Activated T-helper 1 cell treated with anti-CD3 and anti-CD28 coated beads, Interleukin-12 subunit alpha, Interleukin-12 subunit beta, Interleukin-2, Interleukin-4 antibody, amounts not matched to agents 30 ng/mL and 10 ng/mL and 1 ng/mL, durations not matched to agents 14 hours and 24 hours and 36 hours (primary cell): ENCODE measurements around the gene TIMP3. TPM values are rescaled to one million over a fixed set of nuclear protein-coding genes. Genes with fewer than 3 reads are reported as not detected.

ENCODE experiments used
- DNase-seq: peaks from one replicate; pipeline ENCODE4 v3.0.0; 2021; ENCODE audit warnings: low spot score
- H3K27ac Mint-ChIP-seq: one replicate; pipeline ENCODE4 v1.8.0; 2021; ENCODE audit warnings: mild to moderate bottlenecking, mixed read lengths
- H3K27me3 Mint-ChIP-seq: one replicate; pipeline ENCODE4 v1.8.0; 2022; ENCODE audit warnings: mild to moderate bottlenecking, moderate library complexity, mixed read lengths; ENCODE audit not compliant: insufficient read depth
- H3K36me3 Mint-ChIP-seq: one replicate; pipeline ENCODE4 v1.8.0; 2021; ENCODE audit warnings: low read depth, mixed read lengths
- H3K4me1 Mint-ChIP-seq: one replicate; pipeline ENCODE4 v1.8.0; 2021; ENCODE audit warnings: low read depth, mixed read lengths
- H3K4me3 Mint-ChIP-seq: one replicate; pipeline ENCODE4 v1.8.0; 2021; ENCODE audit warnings: mild to moderate bottlenecking, moderate library complexity, mixed read lengths
- H3K9me3 Mint-ChIP-seq: one replicate; pipeline ENCODE4 v1.8.0; 2021; ENCODE audit warnings: mixed read lengths
- intact Hi-C: fragments of 100-400 bp; cut with micrococcal nuclease; formaldehyde crosslinking; loops from one replicate; pipeline ENCODE4 v1.15.1; 2024
- total RNA-seq: library from RNA; stranded (reverse); gene quantifications from 2 replicates; pipeline ENCODE4 v1.2.3, GENCODE V29; 2022

The TIMP3 gene
- total RNA-seq, 1 donor from 2014 or later, result not detected

DNA sequence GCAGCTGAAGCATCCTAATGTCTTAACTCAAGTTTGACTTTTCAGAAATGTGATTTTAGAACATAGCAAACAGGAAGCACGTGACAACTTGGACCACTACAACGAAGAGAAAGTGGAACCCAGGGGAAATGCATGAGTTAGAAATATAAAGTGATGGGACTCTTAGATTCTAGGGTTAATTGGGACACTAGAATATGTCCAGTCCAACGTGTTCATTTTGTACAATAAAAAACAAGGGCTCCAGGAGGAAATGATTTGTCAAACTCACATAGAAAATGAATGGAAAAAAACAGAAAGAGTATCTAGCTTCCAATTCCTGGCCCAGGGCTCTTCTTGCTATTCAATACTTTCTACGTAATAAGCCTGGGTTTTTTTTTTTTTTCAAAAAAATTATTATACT, 30.7 kb downstream of the TIMP3 start:
- Mint-ChIP-seq H3K4me1 (no peaks in the 10 kb centered on the region), H3K9me3 (no peaks in the 10 kb centered on the region), H3K27me3 (peaks cover 2% of the 10 kb centered on the region), H3K27ac (no peak overlapping the region), H3K36me3 (no peaks in the 10 kb centered on the region), H3K4me3 (no peak overlapping the region)
- intact Hi-C loops, result no loop called here
- DNase-seq, result no peak

DNA sequence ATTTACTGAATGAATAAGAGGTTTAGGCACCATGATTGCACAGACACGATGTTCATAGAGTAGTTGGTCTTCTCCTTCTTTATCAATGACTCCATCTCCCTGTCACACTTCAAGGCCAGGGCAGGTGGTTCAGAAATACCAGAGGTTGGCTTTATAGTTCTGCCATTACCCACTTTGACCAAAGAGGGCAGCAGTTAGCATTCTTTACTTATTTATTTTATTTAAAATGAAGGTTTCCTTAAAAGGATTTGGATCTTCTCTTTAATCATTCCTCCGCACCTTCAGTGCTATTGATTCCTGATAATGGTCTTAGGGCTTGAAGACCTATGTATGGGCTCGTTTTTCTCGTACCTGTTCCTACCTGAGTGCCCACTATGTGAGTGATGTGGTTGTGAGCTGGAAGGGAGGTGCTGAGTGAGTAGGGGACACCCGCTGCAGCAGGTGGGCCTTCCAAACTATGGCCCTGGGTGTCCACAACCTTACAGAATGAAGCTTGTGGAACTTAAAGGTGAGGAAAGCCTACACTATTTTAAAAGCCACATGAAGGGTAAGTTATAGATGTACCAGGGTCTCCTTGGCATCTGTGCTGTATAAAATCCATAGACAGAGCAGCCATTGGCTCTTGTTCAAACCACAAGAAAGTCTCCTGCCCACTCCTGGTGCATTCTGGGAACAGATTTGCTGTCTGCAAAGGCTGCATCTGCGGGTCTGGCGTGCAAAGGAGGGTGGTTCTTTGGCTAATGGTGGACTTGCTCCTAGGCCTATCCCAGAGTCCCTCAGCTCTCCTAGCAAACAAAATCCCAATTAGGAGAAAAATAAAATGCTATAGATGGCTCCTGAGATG, 35.0 kb downstream of the TIMP3 start:
- Mint-ChIP-seq H3K9me3 (no peaks in the 10 kb centered on the region), H3K36me3 (no peaks in the 10 kb centered on the region)
- intact Hi-C loops, result no loop called here

DNA sequence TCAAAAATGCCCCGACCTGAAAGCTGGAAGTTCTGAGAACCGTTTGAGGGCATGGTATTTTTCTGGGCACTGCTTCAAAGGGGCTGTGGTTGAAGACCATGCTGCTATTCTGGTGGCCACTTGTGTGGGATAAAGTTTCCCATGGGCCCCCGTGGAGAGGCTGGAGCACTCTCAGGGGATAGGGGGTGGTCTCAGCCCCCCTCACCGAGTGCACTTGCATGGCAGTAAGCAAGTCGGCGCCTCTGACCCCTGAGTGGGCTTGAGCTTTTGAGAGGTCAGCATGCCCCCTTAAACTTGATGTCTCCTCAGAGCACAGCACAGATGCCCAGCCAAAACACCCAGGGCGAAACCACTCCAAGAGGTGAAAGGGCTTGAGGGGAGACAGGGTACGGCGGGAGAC, 35.6 kb downstream of the TIMP3 start:
- Mint-ChIP-seq H3K27me3 (peaks cover 2% of the 10 kb centered on the region), H3K9me3 (no peaks in the 10 kb centered on the region), H3K36me3 (no peaks in the 10 kb centered on the region), H3K27ac (no peak overlapping the region), H3K4me3 (no peak overlapping the region), H3K4me1 (no peaks in the 10 kb centered on the region)
- intact Hi-C loops, result no loop called here
- DNase-seq, result no peak

More for the DNA sequence above, 35.0 kb downstream of the TIMP3 start:
- Mint-ChIP-seq H3K27me3 (peaks cover 2% of the 10 kb centered on the region), H3K4me3 (no peak overlapping the region), H3K4me1 (no peaks in the 10 kb centered on the region), H3K27ac (no peak overlapping the region)
- DNase-seq, result no peak

DNA sequence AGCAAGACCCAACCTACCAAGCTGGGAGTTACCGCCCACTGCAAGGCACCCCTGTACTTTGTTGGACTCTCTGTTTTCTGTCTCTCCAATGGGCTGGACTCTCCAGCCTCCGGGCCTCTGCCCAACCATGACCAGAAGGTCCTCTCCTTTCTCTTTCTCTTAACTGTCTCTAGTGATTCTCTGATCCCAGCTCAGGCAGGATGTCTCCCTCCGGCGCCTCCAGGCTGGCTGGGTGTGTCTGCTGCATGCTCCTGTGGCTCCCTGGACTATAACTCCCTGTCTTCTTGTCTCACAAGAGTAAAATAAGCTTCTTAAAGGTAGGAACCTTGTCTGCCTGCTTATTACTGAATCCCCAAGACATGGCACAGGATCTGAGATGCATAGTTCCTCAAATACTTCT, 36.3 kb downstream of the TIMP3 start:
- no peaks in the 10 kb centered on the region for H3K4me1 Mint-ChIP-seq
- no peaks in the 10 kb centered on the region for H3K36me3 Mint-ChIP-seq
- H3K27me3 Mint-ChIP-seq, result peaks cover 2% of the 10 kb centered on the region
- no peak for DNase-seq
- H3K9me3 Mint-ChIP-seq, result no peaks in the 10 kb centered on the region
- no peak overlapping the region for H3K4me3 Mint-ChIP-seq
- H3K27ac Mint-ChIP-seq, result no peak overlapping the region
- intact Hi-C loops, result no loop called here

DNA sequence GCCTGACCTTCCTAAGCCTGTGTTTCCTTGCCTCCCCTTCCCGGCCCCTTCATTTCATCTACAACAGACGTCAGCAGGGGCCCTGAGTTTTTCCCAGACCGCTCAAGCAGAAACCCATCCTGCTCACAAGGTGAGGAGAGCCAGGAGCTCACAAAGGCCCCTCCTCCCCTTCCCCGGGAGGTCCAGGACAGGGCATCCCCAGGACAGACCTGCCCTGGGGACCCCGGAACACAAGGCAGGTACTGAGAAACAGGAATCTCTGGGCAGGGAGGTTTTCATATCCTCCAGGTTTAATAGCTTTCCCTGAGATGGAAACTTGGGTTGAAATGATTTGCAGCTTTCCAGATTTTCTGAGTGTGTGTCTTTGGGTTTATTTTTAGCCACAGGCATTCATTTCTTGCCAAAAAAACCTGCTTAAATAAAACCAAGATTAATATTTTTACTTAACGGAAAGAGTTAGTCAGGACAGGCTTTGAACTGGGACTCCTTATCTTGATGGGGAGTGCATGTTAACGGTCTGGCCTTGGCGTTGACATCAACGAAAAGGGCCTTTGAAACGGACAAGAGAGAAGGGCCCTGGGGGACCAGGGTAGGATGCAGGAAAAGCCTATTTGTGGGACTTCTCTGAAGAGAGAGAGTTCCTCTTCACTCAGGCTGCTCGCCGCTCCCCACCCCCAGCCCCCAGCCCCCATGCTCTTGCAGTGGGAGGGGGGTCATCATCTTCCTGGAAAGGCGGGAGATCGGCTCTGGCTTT, 38.5 kb downstream of the TIMP3 start:
- Mint-ChIP-seq H3K27ac (no peak overlapping the region), H3K4me1 (no peaks in the 10 kb centered on the region), H3K36me3 (no peaks in the 10 kb centered on the region), H3K4me3 (no peak overlapping the region), H3K9me3 (no peaks in the 10 kb centered on the region), H3K27me3 (peaks cover 2% of the 10 kb centered on the region)
- intact Hi-C loops, result no loop called here
- DNase-seq, result no peak

DNA sequence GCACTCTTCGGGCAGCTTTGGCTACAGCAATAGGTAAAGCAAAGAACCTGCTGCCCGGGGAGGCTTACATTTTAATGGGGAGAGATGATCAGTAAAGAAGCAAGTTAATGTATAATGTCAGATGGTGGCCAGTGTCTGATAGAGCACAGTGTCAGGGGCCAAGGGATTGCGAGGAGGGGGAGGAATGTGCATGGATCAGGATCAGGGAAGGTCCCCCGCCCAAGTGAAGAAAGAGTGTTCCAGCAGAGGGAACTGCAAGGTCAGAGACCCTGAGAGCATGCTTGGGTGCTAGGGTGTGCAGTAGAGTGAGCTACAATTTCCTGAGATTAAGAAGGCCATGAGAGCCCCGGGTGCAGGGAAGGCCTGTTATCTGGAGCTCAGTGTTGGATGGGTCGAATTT, 39.7 kb downstream of the TIMP3 start:
- Mint-ChIP-seq H3K36me3 (no peaks in the 10 kb centered on the region), H3K27ac (no peak overlapping the region), H3K4me3 (no peak overlapping the region), H3K9me3 (no peaks in the 10 kb centered on the region), H3K27me3 (peaks cover 2% of the 10 kb centered on the region), H3K4me1 (no peaks in the 10 kb centered on the region)
- no peak for DNase-seq
- intact Hi-C loops, result no loop called here

DNA sequence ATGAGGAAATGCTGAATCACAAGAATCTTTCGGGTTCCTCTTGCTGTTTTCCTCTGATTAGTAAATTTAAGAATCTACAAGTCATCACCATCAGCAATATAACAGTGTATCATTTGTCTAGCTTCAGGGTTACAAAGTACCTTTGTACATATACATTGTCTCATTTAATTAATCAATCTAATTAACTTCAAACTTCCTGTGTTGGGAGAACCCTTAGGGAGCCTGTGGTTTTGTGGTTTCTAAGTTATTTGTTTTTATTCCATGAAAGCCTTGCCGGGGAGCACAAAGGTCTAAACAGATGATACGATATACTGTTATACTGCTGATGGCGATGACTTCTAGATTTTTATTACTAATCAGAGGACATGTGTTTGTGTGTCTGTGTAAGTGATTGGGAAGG, 41.0 kb downstream of the TIMP3 start:
- no peak overlapping the region for H3K27ac Mint-ChIP-seq
- no peak overlapping the region for H3K4me3 Mint-ChIP-seq
- H3K9me3 Mint-ChIP-seq, result no peaks in the 10 kb centered on the region
- intact Hi-C loops, result no loop called here
- H3K36me3 Mint-ChIP-seq, result no peaks in the 10 kb centered on the region
- no peak for DNase-seq
- no peaks in the 10 kb centered on the region for H3K4me1 Mint-ChIP-seq
- peaks cover 2% of the 10 kb centered on the region for H3K27me3 Mint-ChIP-seq

DNA sequence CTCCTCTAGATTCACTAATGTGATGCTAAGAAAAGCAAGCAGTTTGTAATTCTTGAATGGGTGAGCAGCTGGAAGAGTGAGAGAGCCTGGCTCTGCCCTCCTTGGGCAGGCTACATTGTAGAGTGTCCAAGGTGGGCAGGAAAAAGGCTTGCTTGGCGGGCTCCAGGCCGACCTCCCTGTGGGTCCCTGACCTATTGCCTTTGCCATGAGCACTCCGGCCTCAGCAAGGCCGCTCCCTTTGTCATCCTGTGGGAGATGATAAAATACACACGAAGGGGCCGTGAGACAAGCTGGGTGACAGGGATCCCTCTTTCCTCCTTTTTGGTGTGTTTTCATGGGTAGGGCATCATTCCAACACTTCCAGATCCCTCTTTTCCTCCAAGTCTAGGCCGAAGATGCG, 41.8 kb downstream of the TIMP3 start:
- Mint-ChIP-seq H3K27me3 (peaks cover 6% of the 10 kb centered on the region), H3K9me3 (no peaks in the 10 kb centered on the region), H3K27ac (no peak overlapping the region), H3K4me3 (no peak overlapping the region), H3K4me1 (no peaks in the 10 kb centered on the region), H3K36me3 (no peaks in the 10 kb centered on the region)
- DNase-seq, result no peak
- intact Hi-C loops, result no loop called here

DNA sequence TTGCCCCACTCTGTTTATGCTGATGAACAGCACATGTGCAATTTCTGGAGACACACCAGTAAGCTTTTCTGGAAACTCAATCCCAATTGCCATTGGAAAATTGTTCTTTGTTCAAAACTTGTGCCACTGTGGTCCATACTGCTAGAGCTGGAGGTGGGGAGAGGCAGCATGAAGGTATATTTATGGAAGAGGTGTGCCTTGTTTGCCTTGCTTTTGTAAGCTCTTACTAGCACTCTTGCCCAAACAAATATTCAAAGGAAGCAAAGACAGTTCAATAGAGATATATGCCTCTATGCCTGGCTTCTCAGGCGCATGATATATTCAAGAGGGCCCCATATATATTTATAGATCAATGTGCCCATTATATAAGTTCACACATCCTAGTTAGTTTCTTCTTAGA, 42.7 kb downstream of the TIMP3 start:
- no peaks in the 10 kb centered on the region for H3K36me3 Mint-ChIP-seq
- intact Hi-C loops, result no loop called here
- DNase-seq, result no peak

DNA sequence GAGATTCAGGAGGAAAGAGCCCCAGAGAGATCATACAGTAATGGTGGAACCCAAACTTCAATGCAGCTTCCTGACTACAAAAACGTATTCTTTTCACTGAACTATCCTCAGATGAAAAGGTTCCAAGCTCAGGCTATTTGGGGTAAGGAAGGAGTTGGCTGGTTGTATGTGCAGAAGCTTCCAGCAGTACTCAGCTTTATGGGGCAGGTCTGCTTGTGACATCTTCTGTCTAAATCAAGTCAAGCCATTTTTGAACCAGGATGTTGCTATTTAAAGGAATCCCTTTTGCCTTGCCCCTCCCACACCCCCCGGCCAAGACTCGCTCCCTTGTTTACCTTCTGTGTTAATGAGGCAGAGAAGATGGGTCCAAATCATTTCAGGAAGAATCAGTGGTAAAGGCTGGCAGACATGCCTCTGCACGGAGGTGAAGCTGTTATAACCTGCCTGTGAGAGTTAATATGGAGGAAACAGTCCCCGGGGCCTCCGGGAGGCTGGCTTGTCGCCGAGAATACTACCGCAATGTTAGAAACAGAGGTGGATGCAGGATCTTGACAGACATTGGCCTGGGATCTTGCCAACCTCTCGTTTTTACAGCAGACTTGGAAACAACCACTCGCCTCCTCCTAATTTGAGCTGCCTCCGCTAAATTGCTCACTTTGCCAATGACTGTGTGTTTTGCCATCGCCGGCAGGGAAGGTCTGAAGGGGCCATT, 45.4 kb downstream of the TIMP3 start:
- H3K4me1 Mint-ChIP-seq, result no peaks in the 10 kb centered on the region
- DNase-seq, result no peak
- H3K4me3 Mint-ChIP-seq, result no peak overlapping the region
- no peaks in the 10 kb centered on the region for H3K36me3 Mint-ChIP-seq
- H3K9me3 Mint-ChIP-seq, result no peaks in the 10 kb centered on the region
- H3K27ac Mint-ChIP-seq, result no peak overlapping the region
- H3K27me3 Mint-ChIP-seq, result peaks cover 6% of the 10 kb centered on the region
- intact Hi-C loops, result no loop called here

More for the DNA sequence above, 42.7 kb downstream of the TIMP3 start:
- Mint-ChIP-seq H3K27ac (no peak overlapping the region), H3K9me3 (no peaks in the 10 kb centered on the region), H3K4me3 (no peak overlapping the region), H3K4me1 (no peaks in the 10 kb centered on the region), H3K27me3 (peaks cover 6% of the 10 kb centered on the region)

DNA sequence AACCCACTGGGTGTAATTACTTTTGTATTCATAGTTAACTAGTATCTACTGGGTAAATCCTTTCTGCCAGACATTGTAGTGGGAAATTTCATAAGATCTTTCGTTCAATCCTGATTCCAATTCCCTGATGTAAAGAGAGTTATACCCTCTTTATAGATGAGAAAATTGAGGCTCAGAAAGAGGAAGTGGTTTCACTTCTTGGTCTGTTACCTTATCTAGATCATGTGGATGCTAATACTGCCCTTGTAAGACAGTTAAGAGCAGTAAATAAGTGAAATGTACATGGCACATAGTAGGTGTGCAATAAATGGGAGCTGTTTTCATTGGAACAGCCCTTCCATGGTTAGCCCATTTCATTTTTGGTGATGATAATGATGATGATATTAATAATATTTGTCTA, 46.7 kb downstream of the TIMP3 start:
- no peak for DNase-seq
- no peak overlapping the region for H3K4me3 Mint-ChIP-seq
- H3K36me3 Mint-ChIP-seq, result no peaks in the 10 kb centered on the region
- H3K9me3 Mint-ChIP-seq, result no peaks in the 10 kb centered on the region
- intact Hi-C loops, result no loop called here
- no peak overlapping the region for H3K27ac Mint-ChIP-seq
- peaks cover 4% of the 10 kb centered on the region for H3K27me3 Mint-ChIP-seq
- no peaks in the 10 kb centered on the region for H3K4me1 Mint-ChIP-seq

DNA sequence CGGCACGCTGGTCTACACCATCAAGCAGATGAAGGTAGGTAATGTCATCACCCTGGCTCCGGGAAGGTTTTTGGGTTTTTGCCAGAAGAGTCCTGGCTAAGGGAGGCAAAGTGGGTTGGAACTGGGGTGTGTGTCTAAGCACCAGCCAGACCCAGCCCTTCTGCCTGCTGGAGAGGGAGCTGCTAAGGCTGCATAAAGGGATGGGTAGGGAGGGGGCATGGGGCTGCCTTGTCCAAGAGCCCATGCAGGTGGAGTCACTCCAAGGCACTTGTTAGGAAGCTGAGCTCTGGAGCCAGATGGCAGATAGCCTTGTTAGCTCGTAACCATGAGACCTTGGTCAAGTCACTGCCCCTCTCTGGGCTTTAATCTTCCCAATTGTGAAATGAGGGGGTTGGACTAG, 48.0 kb downstream of the TIMP3 start:
- Mint-ChIP-seq H3K36me3 (no peaks in the 10 kb centered on the region), H3K9me3 (no peaks in the 10 kb centered on the region), H3K27me3 (peaks cover 4% of the 10 kb centered on the region), H3K4me1 (no peaks in the 10 kb centered on the region), H3K27ac (no peak overlapping the region), H3K4me3 (no peak overlapping the region)
- DNase-seq, result no peak
- intact Hi-C loops, result no loop called here

DNA sequence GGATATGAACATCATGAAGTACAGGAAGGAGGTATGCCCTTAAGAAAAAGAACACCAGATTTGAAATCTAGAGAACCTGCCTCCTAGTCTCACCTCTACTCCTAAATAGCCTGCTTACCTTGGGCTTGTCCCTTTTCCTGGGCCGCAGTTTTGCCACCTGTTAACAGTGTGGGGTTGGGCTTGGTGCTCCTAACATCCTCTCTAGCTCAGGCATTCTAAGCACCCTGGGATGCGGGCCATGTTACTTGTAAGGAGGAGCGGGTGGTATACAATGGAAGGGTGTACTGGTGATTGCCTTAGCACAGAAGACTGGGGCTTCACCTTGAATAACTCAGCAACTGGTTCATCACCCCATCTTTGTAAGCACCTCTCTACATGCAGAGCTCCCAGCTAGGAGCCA, 48.7 kb downstream of the TIMP3 start:
- intact Hi-C loops, result no loop called here
- Mint-ChIP-seq H3K27me3 (peaks cover 4% of the 10 kb centered on the region), H3K9me3 (no peaks in the 10 kb centered on the region), H3K36me3 (no peaks in the 10 kb centered on the region), H3K27ac (no peak overlapping the region), H3K4me1 (no peaks in the 10 kb centered on the region), H3K4me3 (no peak overlapping the region)
- no peak for DNase-seq
